Heart right ventricle (tissue), 16 donors: ENCODE data around the gene MLEC. TPM values are rescaled to one million over a fixed set of nuclear protein-coding genes. Genes with fewer than 3 reads are reported as not detected.
A peak's percentile ranks its signal among the peaks of the same experiment; 100 is the strongest.
"Not testable (repeated sequence)": the region's sequence is repeated elsewhere in the genome, so short reads cannot be mapped to it uniquely, and the experiment has no call there.

Experiments used
- ATAC-seq, 8 donors: fragments of 200-7000 bp; cut with Tn5 transposase; one replicate each; pipeline ENCODE4 v1.9.1; 2020; ENCODE audit warnings: mild to moderate bottlenecking in 8 of 8, moderate library complexity in 8 of 8, moderate number of reproducible peaks in 1 of 8
- DNase-seq, 2 donors: peaks; one replicate each; pipeline ENCODE4 v3.0.0-alpha.2; 2020
- H3K27ac ChIP-seq, 10 donors: fragments of 200-600 bp; sonication (generic) in 2 of 10; one replicate each; pipeline versions ENCODE4 v1.5.0 to v1.8.0; 2020 to 2022; ENCODE audit warnings: mild to moderate bottlenecking in 3 of 10
- H3K27me3 ChIP-seq, 7 donors: fragments of 200-600 bp; one replicate each; pipeline ENCODE4 v1.8.0; 2021 to 2022; ENCODE audit warnings: mild to moderate bottlenecking in 2 of 7
- H3K36me3 ChIP-seq, 9 donors: fragments of 200-600 bp; sonication (generic) in 1 of 9; one replicate each; pipeline versions ENCODE4 v1.5.0 to v1.8.0; 2020 to 2022; ENCODE audit warnings: mild to moderate bottlenecking in 2 of 9
- H3K4me1 ChIP-seq, 9 donors: fragments of 200-600 bp; sonication (generic) in 1 of 9; one replicate each; pipeline versions ENCODE4 v1.5.0 to v1.8.0; 2020 to 2022; ENCODE audit warnings: mild to moderate bottlenecking in 4 of 9
- H3K4me3 ChIP-seq, 10 donors: fragments of 200-600 bp; sonication (generic) in 2 of 10; one replicate each; pipeline versions ENCODE4 v1.5.0 to v1.8.0; 2020 to 2022; ENCODE audit warnings: mild to moderate bottlenecking in 7 of 10, moderate library complexity in 2 of 10
- H3K9me3 ChIP-seq, 11 donors: fragments of 200-600 bp in 10 of 11; sonication (generic) in 2 of 11; one replicate each; pipeline versions ENCODE4 v1.5.0 to v1.8.0; 2013 to 2022; ENCODE audit warnings: mild to moderate bottlenecking in 2 of 11, control low read depth in 1 of 11, moderate library complexity in 1 of 11
- WGBS, 2 donors: extraction: QIAGEN DNeasy Blood & Tissue Kit; methylation state at CpG; one replicate each; pipeline ENCODE4 v1.1.7; 2013; ENCODE audit warnings: inconsistent platforms in 1 of 2; 5-methylcytosine and 5-hydroxymethylcytosine counted together
- intact Hi-C, 10 donors: fragments of 100-400 bp; cut with DNase I; formaldehyde crosslinking; loops; one replicate each; pipeline versions ENCODE4 v1.11.1 to v1.14.2; 2022
- polyA plus RNA-seq, 2 donors: library from polyadenylated mRNA; stranded (reverse); fragments of 200-250 nt; gene quantifications; one replicate each; pipeline ENCODE4 v1.2.3, GENCODE V29; 2013
- total RNA-seq, 10 donors: library from RNA; stranded (reverse); fragmentation: NEBNext Ultra II Directional in 3 of 10; extraction: Animal tissue kit (Norgen Biotek cat#: 25700) in 3 of 10; gene quantifications; one replicate each; pipeline versions ENCODE4 v1.2.1 to v1.2.4, GENCODE V29; 2021 to 2023
- TF ChIP-seq, protein P1 (sequence below), 9 donors: fragments of 200-600 bp; sonication (generic) in 2 of 9; IDR thresholded peaks; one replicate each; pipeline versions ENCODE4 v1.5.0 to v1.8.0; 2021 to 2022; ENCODE audit warnings: antibody characterized with exemption in 9 of 9, mild to moderate bottlenecking in 5 of 9, moderate library complexity in 1 of 9
- donor health status: Arrhythmogenic right ventricular cardiomyopathy.
- donor health status: ischemic (EF 13 %, LVEDD 7.1; RV severe dilation, severe dysfunction).
- donor health status: healthy with polysubstance abuse.
- donor health status: DM: no; HTN: yes; CAD: no.
- donor health status: DM: no; HTN: no; CAD: no.
- donor health status: ischemic (EF 25% LVEDD 6.9; RV normal size, moderate dysfunction).
- donor health status: ischemic (EF 25% LVEDD 5.7; RV mildly dilated, moderate dysfunction).
- donor health status: healthy.
- donor health status: DM: yes; HTN: yes; CAD: no.
- donor health status: Ischemic cardiomyopathy.
- donor health status: ischemic (EF 35%, LVEDD 5.7; RV mildly dilated, moderate dysfunction).
- donor health status: nonischemic (EF 11% LVEDD 7.7; RV severe dilation, severe dysfunction).
- donor health status: DM: yes; HTN: yes; CAD: no.
- donor health status: PGD.
- donor health status: ischemic (EF 29% LVEDD 5.4; RV normal size, mild dysfunction).
- donor health status: nonischemic (EF 23%, LVEDD 6.1; RV moderate dilation, normal function).

The MLEC gene
- total and polyA plus RNA-seq, 12 donors = 35.3 to 179 (median 112) TPM

DNA sequence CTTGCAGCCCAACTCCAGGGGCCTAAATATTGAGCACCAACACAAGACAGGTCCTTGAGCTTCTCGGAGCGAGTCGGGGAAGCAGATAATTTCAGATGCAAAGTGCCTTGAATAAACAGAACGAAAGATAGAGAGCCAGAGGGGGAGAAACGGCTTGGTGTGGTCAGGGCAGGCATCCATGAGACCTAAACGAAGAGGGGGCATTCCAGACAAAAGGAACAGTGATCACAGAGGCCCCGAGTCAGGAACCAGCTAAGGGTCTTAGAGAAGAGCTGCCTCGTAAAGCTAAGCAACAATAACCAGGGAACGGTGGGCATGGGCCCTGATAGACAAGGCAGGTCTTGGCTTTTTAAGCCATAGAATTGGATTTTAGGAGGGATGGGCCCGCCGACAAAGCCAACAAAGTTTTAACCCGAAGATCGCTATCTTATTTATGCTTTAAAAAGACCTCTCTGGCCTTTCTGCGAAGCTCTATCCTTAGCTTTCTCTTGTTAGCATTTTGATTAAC is 38.3 kb downstream of the MLEC start:
- Histone ChIP-seq H3K9me3 (no peaks in the 10 kb centered on the region), H3K4me1 (peaks cover 0 to 37% (median 24%) of the 10 kb centered on the region in 9 donors), H3K4me3 (peak overlapping the region in 9 of 10 donors; percentile 59 to 90 (median 80)), H3K27ac (peak overlapping the region in 8 of 10 donors; percentile 83 to 91 (median 88)), H3K36me3 (peaks cover 0 to 81% (median 31%) of the 10 kb centered on the region in 9 donors), H3K27me3 (no peaks in the 10 kb centered on the region)
- intact Hi-C loops = loop anchor here in 6 of 10 donors (5.0 to 10.0 kb wide), 4 partner anchors 180 to 250 kb away; partner anchors contain the start of genes HNF1A (in 4 of the 6) and SPPL3 (in 1 of the 6)
- ATAC-seq = no peak
- TF ChIP-seq, protein P1, sequence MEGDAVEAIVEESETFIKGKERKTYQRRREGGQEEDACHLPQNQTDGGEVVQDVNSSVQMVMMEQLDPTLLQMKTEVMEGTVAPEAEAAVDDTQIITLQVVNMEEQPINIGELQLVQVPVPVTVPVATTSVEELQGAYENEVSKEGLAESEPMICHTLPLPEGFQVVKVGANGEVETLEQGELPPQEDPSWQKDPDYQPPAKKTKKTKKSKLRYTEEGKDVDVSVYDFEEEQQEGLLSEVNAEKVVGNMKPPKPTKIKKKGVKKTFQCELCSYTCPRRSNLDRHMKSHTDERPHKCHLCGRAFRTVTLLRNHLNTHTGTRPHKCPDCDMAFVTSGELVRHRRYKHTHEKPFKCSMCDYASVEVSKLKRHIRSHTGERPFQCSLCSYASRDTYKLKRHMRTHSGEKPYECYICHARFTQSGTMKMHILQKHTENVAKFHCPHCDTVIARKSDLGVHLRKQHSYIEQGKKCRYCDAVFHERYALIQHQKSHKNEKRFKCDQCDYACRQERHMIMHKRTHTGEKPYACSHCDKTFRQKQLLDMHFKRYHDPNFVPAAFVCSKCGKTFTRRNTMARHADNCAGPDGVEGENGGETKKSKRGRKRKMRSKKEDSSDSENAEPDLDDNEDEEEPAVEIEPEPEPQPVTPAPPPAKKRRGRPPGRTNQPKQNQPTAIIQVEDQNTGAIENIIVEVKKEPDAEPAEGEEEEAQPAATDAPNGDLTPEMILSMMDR (IDR thresholded peaks at IDR 0.05) = no peak
- no peak for DNase-seq
- WGBS, 2 donors = 23 to 26% methylated on average over 14 of the region's 14 CpGs

DNA sequence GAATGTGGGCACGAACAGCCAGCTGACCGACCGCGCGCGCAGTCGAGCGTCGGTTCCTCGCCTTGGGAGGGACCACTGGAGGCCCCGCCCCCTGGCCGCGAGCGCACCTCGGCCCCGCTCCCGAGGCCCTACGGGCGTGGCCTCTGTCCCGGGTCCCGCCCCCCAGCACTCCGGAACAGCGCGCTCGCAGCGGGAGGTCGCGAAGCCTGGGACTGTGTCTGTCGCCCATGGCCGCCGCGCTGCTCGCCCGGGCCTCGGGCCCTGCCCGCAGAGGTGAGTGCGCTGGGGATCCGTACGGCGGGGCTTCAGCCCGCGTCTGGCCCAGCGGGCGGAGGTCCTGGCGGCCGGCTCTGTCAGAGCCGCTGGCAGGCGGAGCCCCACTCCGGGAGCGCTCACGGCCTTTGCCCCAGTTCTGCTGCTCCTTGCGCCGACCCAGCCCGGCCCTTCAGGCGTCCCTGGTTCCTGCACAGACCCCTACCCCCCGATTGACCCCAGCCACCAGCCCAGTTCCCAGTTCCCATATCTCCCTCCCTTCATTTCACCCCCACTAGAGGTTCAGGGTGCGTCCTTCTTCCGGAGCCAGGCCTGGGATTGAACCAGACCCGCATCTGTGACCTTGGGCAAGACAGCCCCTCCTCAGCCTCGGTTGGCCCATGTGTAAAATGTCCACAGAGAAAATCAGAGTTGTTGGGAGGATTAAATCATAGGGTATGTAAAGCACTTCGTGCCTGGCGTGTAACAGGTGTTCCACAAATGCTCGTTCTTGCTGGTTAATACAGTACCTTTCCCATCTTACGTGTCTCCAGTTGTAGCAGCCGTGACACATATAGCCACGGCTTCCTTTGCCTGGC is 38.9 kb downstream of the MLEC start, which contains the start of gene ACADS:
TSS of gene ACADS (plus strand) at position 168 of the 851 bp plus-strand sequence. CDS start at position 228, 60 bp downstream.
- ATAC-seq = peak; percentile 98 to 99 (median 99)
- no peaks in the 10 kb centered on the region for H3K27me3 ChIP-seq
- DNase-seq = peak; percentile 88 to 94
- peak within 1 kb of the TSS; percentile 55 to 90 (median 78) for H3K4me3 ChIP-seq
- H3K27ac ChIP-seq = peak within 1 kb of the TSS; percentile 34 to 91 (median 88)
- TF ChIP-seq, protein P1 (IDR thresholded peaks at IDR 0.05) = peak in 3 of 9 donors; percentile 14 to 28 (median 25)
- no peaks in the 10 kb centered on the region for H3K9me3 ChIP-seq
- intact Hi-C loops = loop anchor here in 6 of 10 donors (5.0 to 10.0 kb wide), 4 partner anchors 179 to 249 kb away; partner anchors contain the start of genes HNF1A (in 4 of the 6) and SPPL3 (in 1 of the 6)
- 5% methylated on average over 66 of the region's 66 CpGs for WGBS, 2 donors
- H3K36me3 ChIP-seq = peaks cover 0 to 81% (median 32%) of the 10 kb centered on the region in 9 donors
- peaks cover 0 to 30% (median 19%) of the 10 kb centered on the region in 9 donors for H3K4me1 ChIP-seq

DNA sequence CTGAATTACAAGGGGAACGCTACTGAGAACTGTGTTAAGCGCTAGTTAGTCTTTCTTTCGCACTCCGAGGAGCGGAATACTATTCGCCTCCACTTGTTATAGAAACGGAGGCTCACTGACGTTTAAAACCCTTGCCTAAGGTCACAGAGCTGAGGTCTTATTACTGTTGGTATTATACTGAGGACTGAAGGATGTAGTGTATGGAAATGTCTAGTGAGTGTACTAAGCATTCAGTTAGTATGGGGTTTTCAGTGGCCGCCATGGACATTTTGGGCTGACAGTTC is 39.5 kb downstream of the MLEC start:
- Histone ChIP-seq H3K4me3 (peak overlapping the region; percentile 55 to 90 (median 78)), H3K9me3 (no peaks in the 10 kb centered on the region), H3K27me3 (no peaks in the 10 kb centered on the region), H3K27ac (peak overlapping the region in 9 of 10 donors; percentile 83 to 91 (median 89)), H3K36me3 (peaks cover 0 to 79% (median 34%) of the 10 kb centered on the region in 9 donors), H3K4me1 (peaks cover 0 to 25% (median 17%) of the 10 kb centered on the region in 9 donors)
- TF ChIP-seq, protein P1 (IDR thresholded peaks at IDR 0.05) = no peak
- intact Hi-C loops = loop anchor here in 6 of 10 donors (5.0 to 10.0 kb wide), 4 partner anchors 178 to 248 kb away; partner anchors contain the start of genes HNF1A (in 4 of the 6) and SPPL3 (in 1 of the 6)
- DNase-seq (no peak), ATAC-seq (no peak)
- 78 to 83% methylated on average over 9 of the region's 9 CpGs for WGBS, 2 donors

DNA sequence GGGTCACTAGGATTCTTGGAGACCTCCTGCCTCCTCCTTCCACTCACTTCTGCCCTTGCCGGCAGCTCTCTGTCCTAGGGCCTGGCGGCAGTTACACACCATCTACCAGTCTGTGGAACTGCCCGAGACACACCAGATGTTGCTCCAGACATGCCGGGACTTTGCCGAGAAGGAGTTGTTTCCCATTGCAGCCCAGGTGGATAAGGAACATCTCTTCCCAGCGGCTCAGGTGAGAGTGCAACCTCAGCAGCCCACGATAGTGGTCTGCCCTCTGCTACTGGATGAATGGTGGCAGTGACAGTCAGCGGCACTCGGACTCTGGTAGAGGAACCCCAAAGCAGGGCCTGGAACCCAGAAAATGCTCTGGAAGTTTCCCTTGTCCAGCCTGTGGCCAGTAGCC is 40.0 kb downstream of the MLEC start:
- WGBS, 2 donors = 96 to 97% methylated on average over 9 of the region's 9 CpGs
- intact Hi-C loops = loop anchor here in 6 of 10 donors (5.0 to 10.0 kb wide), 4 partner anchors 178 to 248 kb away; partner anchors contain the start of genes HNF1A (in 4 of the 6) and SPPL3 (in 1 of the 6)

DNA sequence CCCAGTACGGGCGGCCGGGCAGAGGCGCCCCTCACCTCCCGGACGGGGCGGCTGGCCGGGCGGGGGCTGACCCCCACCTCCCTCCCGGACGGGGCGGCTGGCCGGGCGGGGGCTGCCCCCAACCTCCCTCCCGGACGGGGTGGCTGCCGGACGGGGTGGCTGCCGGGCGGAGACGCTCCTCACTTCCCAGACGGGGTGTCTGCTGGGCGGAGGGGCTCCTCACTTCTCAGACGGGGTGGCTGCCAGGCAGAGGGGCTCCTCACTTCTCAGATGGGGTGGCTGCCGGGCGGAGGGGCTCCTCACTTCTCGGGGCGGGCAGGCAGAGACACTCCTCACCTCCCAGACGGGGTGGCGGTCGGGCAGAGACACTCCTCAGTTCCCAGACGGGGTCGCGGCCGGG is 45.2 kb downstream of the MLEC start:
- not testable (repeated sequence) for H3K27ac ChIP-seq, ATAC-seq, H3K4me1 ChIP-seq, H3K27me3 ChIP-seq, DNase-seq, H3K9me3 ChIP-seq, H3K4me3 ChIP-seq
- peaks cover 0 to 64% (median 22%) of the 10 kb centered on the region in 9 donors for H3K36me3 ChIP-seq
- intact Hi-C loops = loop anchor here in 1 of 10 donors (10.0 kb wide), 1 partner anchor 243 kb away; the partner anchor contains the start of gene HNF1A
- WGBS, 2 donors = 96 to 98% methylated on average over 35 of the region's 35 CpGs

More for the DNA sequence above, 40.0 kb downstream of the MLEC start:
- ATAC-seq (no peak), DNase-seq (no peak)
- H3K4me1 ChIP-seq = peaks cover 0 to 23% (median 12%) of the 10 kb centered on the region in 9 donors
- H3K9me3 ChIP-seq = no peaks in the 10 kb centered on the region
- peak overlapping the region in 2 of 10 donors; percentile 0 to 90 for H3K4me3 ChIP-seq
- no peaks in the 10 kb centered on the region for H3K27me3 ChIP-seq
- H3K27ac ChIP-seq = peak overlapping the region in 2 of 10 donors; percentile 91
- peaks cover 0 to 74% (median 29%) of the 10 kb centered on the region in 9 donors for H3K36me3 ChIP-seq
- TF ChIP-seq, protein P1 (IDR thresholded peaks at IDR 0.05) = no peak
